H1 (cell line): Measurements from ENCODE around the gene STK11. TPM values are rescaled to one million over a fixed set of nuclear protein-coding genes. Genes with fewer than 3 reads are reported as not detected.

ENCODE experiments used
- CTCF ChIA-PET: fragments of 300-600 bp; sonication (Branson Sonifier 250); formaldehyde crosslinking; loops from one replicate; lab custom pipeline; 2021; ENCODE audit not compliant: partially characterized antibody; lab: Charles Lee
- POLR2A ChIA-PET: fragments of 300-600 bp; sonication (Branson Sonifier 250); formaldehyde crosslinking; loops from one replicate; lab custom pipeline; 2021; ENCODE audit warnings: inconsistent platforms; ENCODE audit not compliant: partially characterized antibody; lab: Charles Lee
- DNase-seq, 2 experiments: peaks; one replicate each; pipeline versions ENCODE4 v3.0.0 to v3.0.0-alpha.2; 2010 to 2022; ENCODE audit warnings: low spot score in 2 of 2, low read depth in 1 of 2, mixed read lengths in 1 of 2
- FAIRE-seq: peaks from 2 replicates; lab custom pipeline; 2011; peaks lifted over from hg19 to GRCh38; lab: Jason Lieb, UNC
- H2AFZ ChIP-seq: 2 replicates; pipeline ENCODE4 v1.8.1; 2012; ENCODE audit warnings: low read length, inconsistent platforms
- H2AK5ac ChIP-seq: 2 replicates; pipeline ENCODE4 v1.6.1; 2013; ENCODE audit warnings: low read depth, low read length
- H2BK120ac ChIP-seq: replicated peaks from 2 replicates; pipeline ENCODE3; 2013; ENCODE audit warnings: low read depth, low read length, inconsistent platforms
- H2BK12ac ChIP-seq: 2 replicates; pipeline ENCODE4 v1.6.1; 2013; ENCODE audit warnings: low read depth, low read length
- H2BK15ac ChIP-seq: 2 replicates; pipeline ENCODE4 v1.6.1; 2013; ENCODE audit warnings: low read length
- H2BK20ac ChIP-seq: 2 replicates; pipeline ENCODE4 v1.6.1; 2013; ENCODE audit warnings: low read length
- H2BK5ac ChIP-seq: 2 replicates; pipeline ENCODE4 v1.6.1; 2013; ENCODE audit warnings: low read depth, low read length
- H3K14ac ChIP-seq: 2 replicates; pipeline ENCODE4 v1.6.1; 2013; ENCODE audit warnings: inconsistent platforms; ENCODE audit not compliant: insufficient read length
- H3K18ac ChIP-seq: 2 replicates; pipeline ENCODE4 v1.6.1; 2013; ENCODE audit warnings: low read length; ENCODE audit errors: extremely low read depth
- H3K23ac ChIP-seq: 2 replicates; pipeline ENCODE4 v1.6.1; 2013; ENCODE audit warnings: inconsistent platforms; ENCODE audit not compliant: insufficient read length
- H3K23me2 ChIP-seq: 2 replicates; pipeline ENCODE4 v1.6.1; 2013; ENCODE audit warnings: low read depth, low read length
- H3K27ac ChIP-seq: 2 replicates; pipeline ENCODE4 v1.6.1; 2011; ENCODE audit warnings: low read depth, low read length, inconsistent platforms
- H3K27me3 ChIP-seq, 4 experiments: replicated peaks in 1 of 4; 1 replicate in 1 of 4; 2 replicates in 3 of 4; pipeline versions ENCODE4 v1.6.1 to v1.8.1; 2011 to 2013; ENCODE audit warnings: low read length in 3 of 4, mild to moderate bottlenecking in 3 of 4, inconsistent platforms in 2 of 4, mixed read lengths in 2 of 4, moderate library complexity in 1 of 4; ENCODE audit not compliant: control insufficient read depth in 3 of 4, insufficient read depth in 3 of 4; ENCODE audit errors: extremely low read depth in 1 of 4
- H3K36me3 ChIP-seq, 4 experiments: 2 replicates each; pipeline versions ENCODE4 v1.6.1 to v1.8.1; 2011 to 2013; ENCODE audit warnings: mild to moderate bottlenecking in 4 of 4, low read length in 3 of 4, moderate library complexity in 2 of 4, control low read depth in 1 of 4, inconsistent platforms in 1 of 4; ENCODE audit not compliant: insufficient read depth in 4 of 4, control insufficient read depth in 2 of 4
- H3K4ac ChIP-seq: replicated peaks from 2 replicates; pipeline ENCODE3; 2013; ENCODE audit warnings: low read length, low read depth, mixed read lengths, inconsistent platforms; ENCODE audit not compliant: insufficient read length
- H3K4me1 ChIP-seq, 4 experiments: replicated peaks in 1 of 4; 1 replicate in 1 of 4; 2 replicates in 3 of 4; pipeline versions ENCODE4 v1.6.1 to v1.8.1; 2011 to 2013; ENCODE audit warnings: low read length in 3 of 4, inconsistent platforms in 2 of 4, mixed read lengths in 1 of 4; ENCODE audit not compliant: insufficient read depth in 4 of 4, control insufficient read depth in 3 of 4
- H3K4me2 ChIP-seq, 2 experiments: 2 replicates each; pipeline versions ENCODE4 v1.6.1 to v1.8.1; 2011 to 2013; ENCODE audit warnings: low read depth in 2 of 2, low read length in 2 of 2, control low read depth in 1 of 2, inconsistent platforms in 1 of 2, mild to moderate bottlenecking in 1 of 2; ENCODE audit not compliant: insufficient read depth in 1 of 2
- H3K4me3 ChIP-seq, 4 experiments: fragments of 200-600, 300-600 bp in 1 of 4; sonication (generic), shearing (Covaris generic), sonication (Bioruptor Twin) in 1 of 4; 2 replicates each; pipeline versions ENCODE4 v1.5.1 to v1.8.1; 2011 to 2016; ENCODE audit warnings: low read length in 4 of 4, low read depth in 3 of 4, control low read depth in 2 of 4, inconsistent platforms in 2 of 4, mild to moderate bottlenecking in 2 of 4, mixed read lengths in 1 of 4, moderate library complexity in 1 of 4; ENCODE audit not compliant: insufficient read depth in 2 of 4; ENCODE audit errors: extremely low read depth in 1 of 4
- H3K56ac ChIP-seq: replicated peaks from 2 replicates; pipeline ENCODE3; 2013; ENCODE audit warnings: low read depth, mild to moderate bottlenecking, mixed read lengths, low read length, inconsistent platforms; ENCODE audit not compliant: insufficient read length
- H3K79me1 ChIP-seq: 2 replicates; pipeline ENCODE4 v1.6.1; 2013; ENCODE audit warnings: low read depth, low read length, control low read depth
- H3K79me2 ChIP-seq, 2 experiments: 2 replicates each; pipeline versions ENCODE4 v1.6.1 to v1.8.1; 2012 to 2013; ENCODE audit warnings: low read length in 2 of 2, mild to moderate bottlenecking in 2 of 2, inconsistent platforms in 1 of 2; ENCODE audit not compliant: insufficient read depth in 2 of 2, control insufficient read depth in 1 of 2
- H3K9ac ChIP-seq, 4 experiments: replicated peaks in 1 of 4; 1 replicate in 1 of 4; 2 replicates in 3 of 4; pipeline versions ENCODE4 v1.6.1 to v1.8.1; 2011 to 2013; ENCODE audit warnings: low read depth in 3 of 4, low read length in 3 of 4, control low read depth in 2 of 4, mild to moderate bottlenecking in 2 of 4, moderate library complexity in 2 of 4, inconsistent platforms in 1 of 4; ENCODE audit errors: extremely low read depth in 1 of 4
- H3K9me3 ChIP-seq, 2 experiments: 2 replicates each; pipeline versions ENCODE4 v1.6.1 to v1.8.1; 2012 to 2013; ENCODE audit warnings: mild to moderate bottlenecking in 2 of 2, moderate library complexity in 2 of 2, control low read depth in 1 of 2, inconsistent platforms in 1 of 2, low read depth in 1 of 2, low read length in 1 of 2, mixed read lengths in 1 of 2; ENCODE audit not compliant: insufficient read depth in 2 of 2
- H4K20me1 ChIP-seq, 2 experiments: replicated peaks in 1 of 2; 2 replicates each; pipeline versions ENCODE3 to v1.8.1; 2011 to 2013; ENCODE audit warnings: inconsistent platforms in 2 of 2, low read length in 2 of 2, mild to moderate bottlenecking in 1 of 2; ENCODE audit not compliant: insufficient read depth in 2 of 2, control insufficient read depth in 1 of 2
- H4K5ac ChIP-seq: 2 replicates; pipeline ENCODE4 v1.6.1; 2013; ENCODE audit warnings: low read length, low read depth, mixed read lengths, inconsistent platforms; ENCODE audit not compliant: insufficient read length
- H4K8ac ChIP-seq: 2 replicates; pipeline ENCODE4 v1.8.0; 2013; ENCODE audit warnings: mild to moderate bottlenecking, moderate library complexity, low read length, inconsistent platforms; ENCODE audit not compliant: insufficient read depth; ENCODE audit errors: extremely low read depth
- H4K91ac ChIP-seq: replicated peaks from 2 replicates; pipeline ENCODE3; 2013; ENCODE audit warnings: low read length, mixed read lengths, inconsistent platforms; ENCODE audit not compliant: insufficient read length
- POLR2A ChIP-seq, 2 experiments: IDR thresholded peaks; 1 replicate in 1 of 2; 2 replicates in 1 of 2; pipeline ENCODE4 v1.6.1; 2011; ENCODE audit warnings: low read depth in 2 of 2, low read length in 2 of 2, mild to moderate bottlenecking in 2 of 2; ENCODE audit errors: control extremely low read depth in 1 of 2
- POLR2AphosphoS5 ChIP-seq: IDR thresholded peaks from 2 replicates; pipeline ENCODE4 v1.6.1; 2011; ENCODE audit warnings: low read depth, low read length
- POU5F1 ChIP-seq: IDR thresholded peaks from 2 replicates; pipeline ENCODE4 v1.6.1; 2011; ENCODE audit warnings: low read depth, mild to moderate bottlenecking, low read length, moderate library complexity
- WGBS, 2 experiments: shearing (Covaris generic) in 1 of 2; methylation state at CpG; one replicate each; pipeline versions ENCODE4 v1.1.6 to v1.1.7; 2013 to 2015; ENCODE audit warnings: low lambda C conversion rate in 2 of 2, mixed read lengths in 2 of 2, inconsistent platforms in 1 of 2, low coverage in 1 of 2, missing lambda C conversion rate in 1 of 2; ENCODE audit not compliant: insufficient replicate concordance in 2 of 2, insufficient coverage in 1 of 2, insufficient read length in 1 of 2; ENCODE audit errors: extremely low coverage in 1 of 2, missing lambda C conversion rate in 1 of 2; 5-methylcytosine and 5-hydroxymethylcytosine counted together
- polyA plus RNA-seq, 7 experiments: library from polyadenylated mRNA; depleted of rRNA in 3 of 7; stranded (reverse) in 5 of 7; unstranded in 2 of 7; fragments of >200 nt in 5 of 7; fragments of 200-250 nt in 2 of 7; gene quantifications; 1 replicate in 5 of 7; 2 replicates in 1 of 7; 4 replicates in 1 of 7; pipeline versions ENCODE4 v1.2.1 to v1.2.3, GENCODE V29; 2011 to 2013; ENCODE audit warnings: missing spikeins in 2 of 7, mixed read lengths in 2 of 7
- total RNA-seq: library from RNA; stranded (reverse); fragmentation: NEBNext Ultra II Directional; extraction: Animal tissue kit (Norgen Biotek cat#: 25700); gene quantifications from 2 replicates; pipeline ENCODE4 v1.2.1, GENCODE V29; 2021

The STK11 gene
- total and polyA plus RNA-seq, 2 of the 8 experiments (the other 6 are each of a cell fraction or from before 2014, with no cell fraction given): 45.3 to 70.7 TPM

- H3K4me2 ChIP-seq: no peak overlapping the region
- no peak overlapping the region for H3K14ac ChIP-seq
- ChIA-PET POLR2A (interaction anchor here (0.9 to 19.4 kb wide), 8 partner anchors 10 to 259 kb away, joined by 3 to 456 read pairs (median 5); partner anchors contain the start of genes ATP5F1D, CBARP, CIRBP and CNN2), CTCF (interaction anchor here (1.3 to 15.9 kb wide), 4 partner anchors 9 to 32 kb away, joined by 4 to 212 read pairs (median 23); partner anchors contain the start of gene ATP5F1D)
- no peak overlapping the region for H4K5ac ChIP-seq
- H3K79me1 ChIP-seq: peaks cover 12% of the 10 kb centered on the region; the same call in 1 of the 2 replicates
- no peak overlapping the region for H3K18ac ChIP-seq
- no peak overlapping the region for H4K91ac ChIP-seq
- H2BK5ac ChIP-seq: peak overlapping the region; percentile 10; the same call in 1 of the 2 replicates
- 97% methylated on average over 20 of the region's 20 CpGs; no CpG with 5 or more reads in 1 of the 2 experiments for WGBS, 2 experiments
- H3K56ac ChIP-seq: no peak overlapping the region
- no peak overlapping the region for H2BK120ac ChIP-seq
- H3K23me2 ChIP-seq: peaks cover 2% of the 10 kb centered on the region; the same call in 1 of the 2 replicates
- no peak overlapping the region for H3K4me3 ChIP-seq
- H2BK12ac ChIP-seq: no peak overlapping the region
- H2AK5ac ChIP-seq: no peak overlapping the region
- H2BK20ac ChIP-seq: no peak overlapping the region
- no peak for FAIRE-seq
- no peak overlapping the region for H2BK15ac ChIP-seq
- peaks cover 0 to 31% (median 18%) of the 10 kb centered on the region in 4 experiments; a peak in 6 of 7 replicates for H3K4me1 ChIP-seq
- H3K27me3 ChIP-seq: no peaks in the 10 kb centered on the region; a peak in 1 of 7 replicates
- H3K9me3 ChIP-seq: no peaks in the 10 kb centered on the region
- H3K4ac ChIP-seq: no peak overlapping the region
- no peak overlapping the region for H2AFZ ChIP-seq
- H4K8ac ChIP-seq: peak overlapping the region; percentile 75; the same call in 1 of the 2 replicates
- TF ChIP-seq POU5F1 (no peak), POLR2AphosphoS5 (peak; percentile 47), POLR2A (IDR thresholded peaks at IDR 0.05; ENCODE audit: control extremely low read depth in 1 of 2, low read depth in 2 of 2, low read length in 2 of 2) (peak in 1 of 2 experiments; percentile 42; a peak in 1 of 3 replicates)
- no peak overlapping the region; a peak in 1 of 7 replicates for H3K9ac ChIP-seq
- no peak for DNase-seq
- peaks cover 24 to 38% of the 10 kb centered on the region in 2 experiments for H4K20me1 ChIP-seq
- no peak overlapping the region for H3K23ac ChIP-seq
- no peak overlapping the region for H3K27ac ChIP-seq
- peaks cover 9 to 51% of the 10 kb centered on the region in 2 experiments for H3K79me2 ChIP-seq
- H3K36me3 ChIP-seq: peaks cover 26 to 75% (median 45%) of the 10 kb centered on the region in 4 experiments
These were observed 49.1 kb downstream of the STK11 start for GRCh38 chr19:1254530-1255185.
